ENCODE measurements around the gene DHFR.

- TF ChIP-seq CTCF (IDR thresholded peaks at IDR 0.05) = no peak
- TF ChIP-seq EZH2 (IDR thresholded peaks at IDR 0.05) = no peak
- no peak for TF ChIP-seq EZH2phosphoT487 (IDR thresholded peaks at IDR 0.05)
These were observed 34.8 kb upstream of the DHFR start for GRCh38 chr5:80689627-80690026.

Measured in neural progenitor cell (in vitro differentiated cells).